GM21526 (cell line): ENCODE measurements around the gene OTOGL.

Source experiments
- ATAC-seq: cut with Tn5 transposase; IDR thresholded peaks from one replicate; pipeline ENCODE4 v1.9.1; 2021; ENCODE audit warnings: moderate library complexity; ENCODE audit not compliant: unreplicated experiment, low FRiP score

OTOGL gene

DNA sequence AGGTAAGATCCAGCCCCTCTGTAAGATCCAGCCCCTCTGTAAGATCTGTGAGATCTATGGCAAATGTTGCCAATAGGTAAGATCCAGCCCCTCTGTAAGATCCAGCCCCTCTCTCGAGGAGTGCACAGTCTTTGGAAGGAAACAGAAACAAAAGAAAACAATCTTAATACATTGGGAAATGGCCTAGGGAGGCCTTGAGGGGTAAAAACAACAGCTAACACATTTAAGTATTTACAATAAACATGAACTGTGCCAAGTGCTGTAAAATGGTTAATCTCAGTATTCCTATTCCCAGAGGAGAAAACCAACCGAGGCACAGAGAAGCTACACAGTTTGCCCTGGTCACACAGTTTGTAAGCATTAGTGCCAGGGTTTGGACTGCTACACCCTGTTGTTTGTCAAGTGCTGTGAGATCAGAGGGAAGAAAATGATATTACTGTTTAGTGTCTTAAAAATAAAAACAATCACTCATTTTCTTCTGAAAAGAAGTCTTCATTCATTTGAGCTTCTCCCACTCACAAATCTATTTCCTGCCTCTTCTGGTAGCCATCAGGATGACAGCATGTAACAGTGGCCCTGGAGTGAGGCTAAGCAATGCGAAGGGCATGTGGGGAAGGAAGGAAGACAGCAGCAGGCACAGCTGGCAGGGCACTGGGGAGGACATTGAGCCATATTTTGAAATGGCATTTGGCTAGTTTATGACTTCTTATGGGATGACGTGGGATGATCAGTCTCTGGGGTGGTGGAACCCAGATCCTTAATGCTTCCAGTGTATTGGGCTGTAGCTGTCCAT, 226.0 kb downstream of the OTOGL start:
- no peak for ATAC-seq

DNA sequence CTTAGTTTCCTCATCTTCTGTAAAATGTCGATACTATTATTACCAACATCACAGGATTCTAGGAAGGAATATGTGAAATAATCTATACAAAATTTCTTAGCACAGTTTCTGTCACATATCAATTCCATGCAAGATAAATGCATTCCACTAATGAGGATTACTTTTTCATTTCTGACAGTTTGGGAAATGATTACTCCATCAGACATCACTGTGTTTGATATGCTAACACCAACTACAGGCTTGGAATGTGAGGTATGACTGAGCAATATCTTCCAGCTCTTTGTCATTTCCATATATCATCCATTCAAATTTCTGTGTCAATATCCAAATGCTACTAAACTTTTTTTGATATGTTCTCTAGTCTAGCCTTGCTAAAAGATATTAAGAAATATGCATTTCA, 233.5 kb downstream of the OTOGL start:
- no peak for ATAC-seq

- no peak for ATAC-seq
These were observed 253.1 kb downstream of the OTOGL start for GRCh38 chr12:80352474-80352873.

DNA sequence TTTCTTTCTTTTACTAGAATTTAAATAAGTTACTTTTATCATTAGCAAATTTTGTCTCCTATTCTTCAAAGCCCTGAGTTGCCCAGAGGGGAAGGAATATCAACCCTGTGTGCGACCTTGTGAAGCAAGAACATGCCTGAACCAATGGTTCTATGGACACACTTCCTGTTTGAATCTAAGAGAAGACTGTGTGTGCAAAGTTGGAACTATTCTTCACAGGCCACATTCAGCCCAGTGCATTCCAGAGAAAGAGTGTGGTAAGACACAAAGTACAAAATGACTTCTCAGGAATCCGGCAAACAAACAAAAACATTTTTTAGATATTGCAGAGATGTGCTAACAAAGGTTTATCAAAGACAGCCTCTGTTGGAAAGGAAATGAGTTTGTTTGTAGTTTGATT, 253.9 kb downstream of the OTOGL start:
- no peak for ATAC-seq

- ATAC-seq = no peak
These were observed 256.8 kb downstream of the OTOGL start for GRCh38 chr12:80356097-80356496.

DNA sequence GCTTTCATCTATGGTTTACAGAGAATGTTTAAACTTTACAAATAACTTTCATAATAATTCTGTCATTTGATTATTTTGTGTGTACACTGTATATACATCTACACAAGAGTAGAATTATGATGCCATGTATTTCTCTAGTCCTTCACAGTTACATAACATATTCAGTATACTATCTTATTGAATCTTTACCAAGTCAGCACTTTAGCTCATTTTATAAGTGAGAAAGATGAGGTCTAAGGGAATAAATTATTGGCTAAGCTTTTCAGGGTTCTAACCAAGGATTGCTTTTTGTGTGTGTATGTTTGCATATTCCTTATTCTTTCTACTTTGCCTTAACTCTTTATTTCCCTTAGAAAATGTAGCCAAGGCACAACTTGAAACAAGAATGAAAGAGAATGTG, 260.4 kb downstream of the OTOGL start:
- ATAC-seq = no peak

DNA sequence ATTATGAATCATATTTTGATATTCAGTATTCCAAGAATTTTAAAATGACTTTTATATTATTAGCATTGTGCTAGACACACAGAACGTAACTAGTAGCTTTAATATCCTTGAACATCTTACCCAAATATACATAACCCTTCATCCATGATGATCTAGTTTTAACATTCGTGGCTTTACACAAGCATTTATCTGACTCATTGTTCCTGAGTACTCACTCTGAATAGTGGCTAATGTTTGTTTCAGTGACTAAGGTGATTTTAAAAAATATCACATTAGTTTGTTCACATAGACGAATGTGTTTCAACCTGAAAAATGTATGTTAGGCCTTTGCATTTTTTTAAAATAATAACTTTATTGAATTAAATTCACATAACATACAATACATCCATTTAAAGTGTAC, 264.7 kb downstream of the OTOGL start:
- ATAC-seq = no peak

DNA sequence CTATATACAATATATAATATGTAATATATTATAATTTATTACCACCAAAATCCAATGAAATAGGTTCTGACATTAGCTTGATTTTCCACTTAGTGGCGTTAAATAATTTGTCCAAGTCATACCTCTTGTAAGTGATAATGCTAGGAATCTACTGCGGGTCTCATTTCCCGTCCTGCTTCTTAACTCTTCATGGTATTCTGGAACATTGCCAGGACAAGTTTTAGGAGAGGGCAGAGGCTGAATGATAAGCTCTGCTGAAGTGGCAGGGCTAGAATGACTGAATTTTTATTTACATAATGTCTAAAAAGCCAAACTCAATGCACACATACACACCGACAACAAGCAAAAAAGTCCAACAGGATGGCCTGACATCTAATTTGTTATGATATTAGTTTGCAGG, 274.3 kb downstream of the OTOGL start:
- ATAC-seq = no peak

DNA sequence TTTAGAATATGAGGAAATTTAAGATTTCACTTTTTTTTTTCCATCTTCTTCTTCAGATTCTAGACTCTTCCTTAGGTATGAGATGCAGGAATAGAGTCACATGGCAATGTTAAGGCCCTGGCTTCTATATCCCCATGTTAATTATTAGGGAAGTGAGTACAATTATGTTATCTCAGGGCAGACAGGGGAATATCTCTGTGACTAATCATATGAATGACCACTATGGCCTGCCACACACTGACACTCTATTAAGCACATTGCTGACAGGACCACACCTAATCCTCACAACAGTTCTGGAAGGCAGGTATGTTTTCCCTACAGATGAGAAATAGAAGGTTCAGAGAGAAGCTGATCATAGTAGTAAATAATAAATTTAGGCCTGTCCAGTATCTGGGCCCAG, 275.3 kb downstream of the OTOGL start:
- no peak for ATAC-seq

DNA sequence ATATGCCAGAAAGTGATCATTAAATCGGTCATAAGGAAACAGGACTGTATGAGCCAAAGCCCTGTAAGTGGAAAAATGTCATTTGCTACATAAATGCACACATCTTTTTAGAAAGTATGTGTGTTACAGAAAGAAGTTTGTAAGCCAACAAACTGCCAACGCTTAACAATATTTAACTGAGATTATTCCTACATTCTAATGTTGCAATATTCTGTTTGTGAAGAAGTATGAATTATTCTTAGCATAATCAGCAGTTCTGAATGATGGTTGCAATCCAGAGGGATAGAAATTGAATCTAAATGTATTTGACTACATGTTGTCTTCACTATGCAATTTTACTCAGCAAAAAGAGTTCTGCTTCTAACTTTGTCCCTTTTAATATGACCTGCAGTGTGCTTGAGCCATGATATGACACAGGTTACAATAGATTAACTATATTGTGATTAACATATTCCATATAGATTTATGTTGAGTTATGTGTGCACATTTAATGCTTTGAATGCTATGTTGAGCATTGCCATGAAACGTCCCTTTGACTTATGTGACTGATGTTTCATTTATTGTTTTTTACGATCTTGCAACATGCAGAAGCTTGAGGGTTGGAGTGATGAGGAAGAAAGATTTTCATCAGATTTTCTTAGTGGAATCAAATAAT, 277.9 kb downstream of the OTOGL start:
- ATAC-seq = no peak

DNA sequence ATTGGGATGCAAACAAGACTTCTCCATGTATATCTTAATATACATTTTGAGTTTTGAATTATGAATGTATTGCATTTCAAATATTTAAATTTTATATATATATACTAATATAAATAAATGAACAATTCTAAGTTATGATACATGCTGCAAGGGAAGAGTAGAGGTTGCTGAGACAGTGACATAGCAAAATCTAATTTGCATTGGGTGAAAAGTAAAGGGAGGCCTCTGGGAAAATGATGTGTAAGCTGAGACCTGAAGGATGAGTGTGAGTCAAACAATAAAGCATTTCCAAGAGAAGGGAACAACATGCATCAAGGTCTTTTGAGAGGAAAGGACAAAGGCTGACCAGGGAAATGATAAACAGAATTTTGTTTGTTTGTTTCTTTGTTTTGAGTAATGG, 281.8 kb downstream of the OTOGL start:
- no peak for ATAC-seq

GRCh38 chr12:80382254-80382653, 282.9 kb downstream of the OTOGL start:
- ATAC-seq = no peak

DNA sequence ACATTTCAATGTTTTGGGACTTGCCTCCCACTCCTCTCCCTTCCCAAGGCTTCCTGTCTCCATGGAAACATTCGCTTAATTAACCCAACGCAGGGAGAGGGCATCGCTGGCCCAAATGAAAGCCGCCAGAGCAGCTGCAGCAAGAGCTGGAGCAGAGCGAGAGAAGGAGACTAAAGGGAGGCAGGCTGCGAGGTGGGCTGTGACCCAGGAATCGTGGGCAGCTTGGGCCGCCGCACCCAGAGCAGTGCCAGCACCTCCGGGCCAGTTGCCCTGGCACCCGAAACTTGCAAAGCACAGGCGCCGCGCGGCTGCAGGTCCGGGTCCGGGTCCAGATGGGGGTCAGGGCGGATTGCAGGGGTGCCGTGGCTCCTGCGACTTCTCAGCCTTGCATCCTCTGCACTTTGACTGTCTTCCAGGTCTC, 301.2 kb downstream of the OTOGL start:
- no peak for ATAC-seq

- no peak for ATAC-seq
These were observed 301.9 kb downstream of the OTOGL start for GRCh38 chr12:80401191-80401590.

DNA sequence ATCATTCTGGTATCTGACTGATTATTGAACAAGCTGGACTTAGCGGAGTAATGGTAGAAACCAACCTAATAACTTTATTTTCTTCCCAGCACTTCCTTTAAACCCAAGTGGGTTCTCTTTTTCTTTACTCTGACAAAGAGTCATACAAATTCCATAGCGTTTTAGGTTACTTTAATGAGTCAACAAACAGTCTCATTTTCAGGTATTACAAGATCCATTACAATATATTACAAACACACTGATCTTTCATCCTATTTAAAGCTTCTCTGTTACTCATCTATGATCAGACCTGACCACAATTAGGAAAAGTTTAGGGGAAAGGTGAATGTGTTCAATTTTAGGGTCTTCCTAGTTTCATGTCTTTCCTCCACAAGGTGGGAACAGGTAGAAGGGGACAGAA, 305.3 kb downstream of the OTOGL start:
- no peak for ATAC-seq

- ATAC-seq = no peak
These were observed 306.9 kb downstream of the OTOGL start for GRCh38 chr12:80406253-80406652.

GRCh38 chr12:80411787-80412186, 312.4 kb downstream of the OTOGL start:
- ATAC-seq = no peak

DNA sequence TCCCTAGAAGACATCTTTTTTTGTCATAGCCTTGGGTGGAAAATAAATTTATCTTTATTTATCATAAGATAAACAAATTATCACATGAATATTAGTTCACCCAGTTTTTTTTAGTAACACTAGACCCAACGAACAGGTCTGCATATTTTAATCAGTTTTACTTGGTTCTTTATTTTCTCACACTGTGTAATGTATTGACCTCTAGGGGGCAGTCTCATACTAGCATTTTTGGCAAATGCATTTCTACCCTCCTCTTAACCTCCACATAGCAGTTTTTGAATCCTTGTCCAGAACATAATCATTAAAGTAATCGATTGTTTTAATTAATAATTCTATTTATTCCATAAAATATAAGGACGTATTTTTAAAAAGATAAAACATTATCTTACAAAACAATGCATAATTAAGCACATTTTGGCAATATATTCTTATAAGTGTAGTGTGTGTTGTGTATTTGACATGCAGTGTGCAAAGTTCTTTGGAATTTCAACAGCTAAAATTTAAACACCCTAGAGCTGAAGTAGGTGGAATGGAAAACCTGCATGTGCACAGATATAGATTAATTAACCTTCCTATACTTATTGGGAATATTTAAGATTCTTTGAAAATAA, 313.1 kb downstream of the OTOGL start:
- peak; percentile 73 for ATAC-seq

DNA sequence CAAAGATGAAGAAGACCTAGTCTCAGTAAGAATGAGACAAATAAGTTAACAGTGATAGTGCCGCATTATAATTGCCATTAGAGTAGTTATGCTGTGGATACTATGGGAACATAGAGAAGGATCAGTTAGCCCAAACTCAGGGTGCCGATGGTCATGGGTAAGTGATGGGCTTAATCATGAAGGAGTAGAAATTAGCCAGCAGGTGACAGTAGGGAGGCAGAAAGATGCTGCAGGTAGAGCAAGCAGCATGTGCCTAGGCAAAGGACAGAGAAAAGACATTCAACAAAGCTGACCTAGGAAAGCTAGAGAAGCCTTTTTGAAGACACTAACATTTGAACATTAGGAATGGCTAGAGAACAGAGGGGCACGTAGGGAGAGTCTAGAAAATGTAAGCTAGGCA, 314.1 kb downstream of the OTOGL start:
- no peak for ATAC-seq

GRCh38 chr12:80415466-80415865, 316.1 kb downstream of the OTOGL start:
- no peak for ATAC-seq

DNA sequence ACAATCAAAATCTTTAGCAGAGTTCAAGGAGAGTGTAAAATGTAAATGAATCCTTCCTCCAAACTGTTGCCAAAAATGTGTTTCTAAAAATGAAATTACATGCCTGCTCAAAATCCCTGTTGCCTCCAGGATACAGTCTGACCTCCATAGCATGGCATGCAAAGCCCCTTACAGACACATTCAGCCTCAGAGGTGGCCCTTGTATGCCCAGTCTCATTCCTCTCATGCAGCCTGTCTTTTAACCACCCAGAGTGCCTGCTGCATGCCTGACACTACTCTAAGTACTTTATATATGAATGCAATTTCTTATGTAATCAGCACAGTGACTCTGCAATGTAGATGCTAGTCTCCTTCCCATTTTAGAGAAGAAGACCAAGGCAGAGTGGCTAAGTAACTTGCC, 320.3 kb downstream of the OTOGL start:
- ATAC-seq = no peak

DNA sequence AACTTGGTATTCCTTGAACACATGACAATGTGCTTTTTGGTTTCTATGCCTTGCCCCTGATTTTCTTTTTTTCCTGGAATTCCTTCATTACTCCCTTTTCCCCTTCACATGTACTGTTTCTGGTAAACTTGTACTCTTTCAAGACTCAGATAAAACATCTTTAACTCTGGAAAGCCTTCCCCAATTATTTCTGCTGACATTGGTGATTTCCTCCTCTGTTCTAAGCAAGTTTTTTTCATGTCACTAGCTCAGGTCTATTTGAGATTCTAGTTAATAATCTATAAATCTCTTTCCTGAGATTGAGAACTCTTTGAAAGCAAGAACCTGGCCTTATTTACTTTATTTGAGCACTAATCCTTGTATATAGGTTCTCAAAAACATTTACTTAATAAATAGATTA, 320.7 kb downstream of the OTOGL start:
- no peak for ATAC-seq
